ENCODE data around the gene CLMN.

The CLMN gene

GRCh38 chr14:95329941-95330340 is 10.2 kb upstream of the CLMN start:
- no peak for DNase-seq (ENCODE audit: low read depth in 1 of 2, low spot score in 1 of 2)
- Histone ChIP-seq H3K27me3 (ENCODE audit: insufficient read depth, poor library complexity, severe bottlenecking) (no peaks in the 10 kb centered on the region), H3K4me3 (replicated peaks; ENCODE audit: insufficient read depth, low read length) (no peak overlapping the region), H3K27ac (replicated peaks) (no peak overlapping the region)
- TF ChIP-seq, protein P1, sequence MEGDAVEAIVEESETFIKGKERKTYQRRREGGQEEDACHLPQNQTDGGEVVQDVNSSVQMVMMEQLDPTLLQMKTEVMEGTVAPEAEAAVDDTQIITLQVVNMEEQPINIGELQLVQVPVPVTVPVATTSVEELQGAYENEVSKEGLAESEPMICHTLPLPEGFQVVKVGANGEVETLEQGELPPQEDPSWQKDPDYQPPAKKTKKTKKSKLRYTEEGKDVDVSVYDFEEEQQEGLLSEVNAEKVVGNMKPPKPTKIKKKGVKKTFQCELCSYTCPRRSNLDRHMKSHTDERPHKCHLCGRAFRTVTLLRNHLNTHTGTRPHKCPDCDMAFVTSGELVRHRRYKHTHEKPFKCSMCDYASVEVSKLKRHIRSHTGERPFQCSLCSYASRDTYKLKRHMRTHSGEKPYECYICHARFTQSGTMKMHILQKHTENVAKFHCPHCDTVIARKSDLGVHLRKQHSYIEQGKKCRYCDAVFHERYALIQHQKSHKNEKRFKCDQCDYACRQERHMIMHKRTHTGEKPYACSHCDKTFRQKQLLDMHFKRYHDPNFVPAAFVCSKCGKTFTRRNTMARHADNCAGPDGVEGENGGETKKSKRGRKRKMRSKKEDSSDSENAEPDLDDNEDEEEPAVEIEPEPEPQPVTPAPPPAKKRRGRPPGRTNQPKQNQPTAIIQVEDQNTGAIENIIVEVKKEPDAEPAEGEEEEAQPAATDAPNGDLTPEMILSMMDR (IDR thresholded peaks at IDR 0.05; ENCODE audit: insufficient read depth, low read length) = no peak
- TF ChIP-seq SPI1 (IDR thresholded peaks at IDR 0.05; ENCODE audit: borderline replicate concordance, low read depth) (no peak), REST (IDR thresholded peaks at IDR 0.05; ENCODE audit: insufficient replicate concordance, low read depth) (no peak), GABPA (IDR thresholded peaks at IDR 0.05; ENCODE audit: low read depth) (no peak), POLR2AphosphoS5 (IDR thresholded peaks at IDR 0.05; ENCODE audit: low read depth) (no peak)

- Histone ChIP-seq H3K4me3 (replicated peaks; ENCODE audit: insufficient read depth, low read length) (no peak overlapping the region), H3K27ac (replicated peaks) (no peak overlapping the region), H3K27me3 (ENCODE audit: insufficient read depth, poor library complexity, severe bottlenecking) (no peaks in the 10 kb centered on the region)
- no peak for DNase-seq (ENCODE audit: low read depth in 1 of 2, low spot score in 1 of 2)
- TF ChIP-seq, protein P1 (IDR thresholded peaks at IDR 0.05; ENCODE audit: insufficient read depth, low read length) = no peak
- TF ChIP-seq POLR2AphosphoS5 (IDR thresholded peaks at IDR 0.05; ENCODE audit: low read depth) = no peak
- TF ChIP-seq SPI1 (IDR thresholded peaks at IDR 0.05; ENCODE audit: borderline replicate concordance, low read depth) = no peak
- no peak for TF ChIP-seq REST (IDR thresholded peaks at IDR 0.05; ENCODE audit: insufficient replicate concordance, low read depth)
- no peak for TF ChIP-seq GABPA (IDR thresholded peaks at IDR 0.05; ENCODE audit: low read depth)
These were observed 9.2 kb upstream of the CLMN start for GRCh38 chr14:95328729-95329503.

- no peak for TF ChIP-seq SPI1 (IDR thresholded peaks at IDR 0.05; ENCODE audit: borderline replicate concordance, low read depth)
- no peak for TF ChIP-seq GABPA (IDR thresholded peaks at IDR 0.05; ENCODE audit: low read depth)
- TF ChIP-seq, protein P1 (IDR thresholded peaks at IDR 0.05; ENCODE audit: insufficient read depth, low read length) = no peak
- no peak for TF ChIP-seq POLR2AphosphoS5 (IDR thresholded peaks at IDR 0.05; ENCODE audit: low read depth)
- TF ChIP-seq REST (IDR thresholded peaks at IDR 0.05; ENCODE audit: insufficient replicate concordance, low read depth) = no peak
- Histone ChIP-seq H3K27me3 (ENCODE audit: insufficient read depth, poor library complexity, severe bottlenecking) (no peaks in the 10 kb centered on the region), H3K27ac (replicated peaks) (no peak overlapping the region), H3K4me3 (replicated peaks; ENCODE audit: insufficient read depth, low read length) (no peak overlapping the region)
- DNase-seq (ENCODE audit: low read depth in 1 of 2, low spot score in 1 of 2) = no peak
These were observed 8.1 kb upstream of the CLMN start for GRCh38 chr14:95327558-95328374.
